Measurements from ENCODE around the gene TK1.

Gene TK1

DNA sequence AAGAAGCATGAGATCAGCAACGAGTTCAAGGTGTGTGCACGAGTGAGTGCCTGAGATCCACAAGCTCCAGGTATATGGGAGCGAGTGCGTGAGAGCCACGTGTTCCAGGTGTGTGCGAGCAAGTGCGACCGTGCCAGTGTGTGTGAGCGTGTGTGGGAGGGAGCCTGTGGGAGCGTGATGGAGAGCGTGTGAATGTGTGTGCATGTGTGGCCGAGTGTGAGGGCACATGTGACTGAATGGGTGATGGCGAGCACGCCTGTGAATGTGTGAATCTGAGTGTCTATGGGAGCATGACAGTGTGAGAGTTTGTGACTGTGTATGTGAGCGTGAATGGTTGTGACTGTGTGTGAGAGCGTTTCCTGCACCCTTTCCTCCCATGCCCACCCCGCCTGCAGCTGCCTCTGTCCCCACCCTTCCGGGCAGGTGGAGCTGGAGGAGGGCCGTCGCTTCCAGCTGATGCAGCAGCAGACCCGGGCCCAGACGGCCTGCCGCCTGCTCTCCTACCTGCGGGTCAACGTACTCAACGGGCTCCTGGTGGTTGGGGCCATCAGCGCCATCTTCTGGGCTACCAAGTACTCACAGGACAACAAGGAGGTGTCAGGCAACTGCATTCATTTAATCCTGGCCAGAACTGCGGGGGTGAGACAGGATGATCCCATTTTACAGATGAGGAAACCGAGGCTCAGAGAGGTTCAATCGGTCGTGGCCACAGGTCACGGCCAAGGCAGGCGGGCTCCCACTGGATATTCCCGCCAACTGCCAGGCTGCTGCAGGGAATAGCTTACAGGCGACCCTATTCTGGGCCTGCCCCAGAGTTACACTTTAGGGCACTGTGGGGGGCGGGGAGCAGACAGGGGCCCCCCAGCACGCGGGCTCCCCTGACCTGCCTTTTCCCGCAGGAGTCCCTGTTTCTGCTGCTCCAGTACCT, 52.6 kb downstream of the TK1 start:
- DNase-seq (ENCODE audit: low spot score) = peak; percentile 65

DNA sequence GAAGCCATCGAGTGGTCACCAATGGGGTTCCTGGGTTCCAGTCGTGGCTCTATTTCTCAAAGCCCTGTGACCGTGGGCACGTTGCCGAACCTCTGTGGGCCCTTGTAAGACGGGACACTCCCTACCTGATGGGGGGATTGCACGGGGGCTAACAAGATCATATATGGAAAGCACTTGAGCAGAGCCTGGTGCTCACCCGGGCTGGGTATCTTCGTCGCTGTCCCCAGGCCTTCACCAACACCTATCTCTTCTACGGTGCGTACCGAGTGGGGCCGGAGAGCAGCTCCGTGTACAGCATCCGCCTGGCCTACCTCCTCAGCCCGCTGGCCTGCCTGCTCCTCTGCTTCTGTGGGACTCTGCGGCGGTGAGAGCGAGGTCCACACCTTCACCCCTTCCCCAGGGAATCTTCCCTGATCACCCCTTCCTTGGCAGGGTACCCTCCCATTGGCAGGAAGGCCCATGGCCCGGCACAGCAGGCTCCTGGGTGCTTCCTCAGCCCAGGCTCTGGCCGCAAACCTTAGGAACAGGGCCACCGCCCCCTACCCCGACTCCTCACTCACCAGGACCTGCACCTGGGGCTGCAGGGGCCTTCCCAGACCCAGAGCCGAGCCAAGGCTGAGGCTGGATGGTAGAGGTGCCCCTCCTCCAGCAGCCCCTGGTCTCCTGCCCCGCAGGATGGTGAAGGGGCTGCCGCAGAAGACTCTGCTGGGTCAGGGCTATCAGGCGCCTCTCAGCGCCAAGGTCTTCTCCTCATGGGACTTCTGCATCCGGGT, 53.5 kb downstream of the TK1 start:
- no peak for DNase-seq (ENCODE audit: low spot score)

DNA sequence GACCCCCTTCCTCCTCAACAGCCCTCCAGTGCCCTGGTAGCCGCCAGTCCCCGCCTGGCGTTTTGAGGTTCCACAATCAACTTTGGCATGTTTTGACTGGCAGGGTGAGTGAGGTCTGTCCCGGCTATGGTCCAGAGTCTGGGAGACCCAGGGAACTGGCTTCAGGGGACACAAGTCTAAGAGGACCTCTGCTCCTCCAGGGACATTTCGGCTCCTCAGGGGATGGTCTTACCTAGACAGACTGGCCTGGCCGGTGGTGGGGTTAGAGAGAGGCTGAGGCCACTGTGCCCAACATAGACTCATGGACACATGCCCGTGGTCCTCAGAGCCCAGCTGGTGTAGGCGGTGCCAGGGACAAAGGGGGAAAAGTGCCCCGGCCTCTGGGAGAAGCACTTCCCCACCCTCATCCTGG, 54.1 kb downstream of the TK1 start:
- DNase-seq (ENCODE audit: low spot score) = no peak

DNA sequence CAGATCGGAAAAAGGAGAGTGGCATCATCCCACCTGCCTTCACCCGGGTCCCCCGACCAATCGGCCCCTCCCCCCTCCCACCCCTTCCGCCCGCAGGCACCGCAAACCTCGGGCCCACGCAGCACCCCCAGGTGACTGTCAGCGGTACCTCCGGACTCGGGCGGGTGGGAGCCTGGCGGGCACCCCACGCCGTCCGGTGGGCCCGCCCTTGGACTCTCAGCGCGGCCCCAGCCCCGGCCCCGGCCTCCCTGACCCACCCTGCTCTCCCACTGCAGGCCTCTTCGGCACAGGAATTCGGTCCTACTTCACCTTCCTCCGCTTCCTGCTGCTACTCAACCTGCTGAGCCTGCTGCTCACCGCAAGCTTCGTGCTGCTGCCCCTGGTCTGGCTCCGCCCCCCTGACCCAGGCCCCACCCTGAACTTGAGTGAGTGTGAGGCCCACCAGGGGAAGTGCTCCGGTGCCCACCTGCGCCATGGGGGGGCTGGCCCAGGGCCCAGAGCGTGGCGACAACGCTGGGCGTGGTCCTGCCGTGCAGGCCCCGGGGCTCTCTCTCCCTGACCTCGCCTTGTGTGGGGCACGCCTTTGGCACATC, 54.7 kb downstream of the TK1 start:
- no peak for DNase-seq (ENCODE audit: low spot score)

DNA sequence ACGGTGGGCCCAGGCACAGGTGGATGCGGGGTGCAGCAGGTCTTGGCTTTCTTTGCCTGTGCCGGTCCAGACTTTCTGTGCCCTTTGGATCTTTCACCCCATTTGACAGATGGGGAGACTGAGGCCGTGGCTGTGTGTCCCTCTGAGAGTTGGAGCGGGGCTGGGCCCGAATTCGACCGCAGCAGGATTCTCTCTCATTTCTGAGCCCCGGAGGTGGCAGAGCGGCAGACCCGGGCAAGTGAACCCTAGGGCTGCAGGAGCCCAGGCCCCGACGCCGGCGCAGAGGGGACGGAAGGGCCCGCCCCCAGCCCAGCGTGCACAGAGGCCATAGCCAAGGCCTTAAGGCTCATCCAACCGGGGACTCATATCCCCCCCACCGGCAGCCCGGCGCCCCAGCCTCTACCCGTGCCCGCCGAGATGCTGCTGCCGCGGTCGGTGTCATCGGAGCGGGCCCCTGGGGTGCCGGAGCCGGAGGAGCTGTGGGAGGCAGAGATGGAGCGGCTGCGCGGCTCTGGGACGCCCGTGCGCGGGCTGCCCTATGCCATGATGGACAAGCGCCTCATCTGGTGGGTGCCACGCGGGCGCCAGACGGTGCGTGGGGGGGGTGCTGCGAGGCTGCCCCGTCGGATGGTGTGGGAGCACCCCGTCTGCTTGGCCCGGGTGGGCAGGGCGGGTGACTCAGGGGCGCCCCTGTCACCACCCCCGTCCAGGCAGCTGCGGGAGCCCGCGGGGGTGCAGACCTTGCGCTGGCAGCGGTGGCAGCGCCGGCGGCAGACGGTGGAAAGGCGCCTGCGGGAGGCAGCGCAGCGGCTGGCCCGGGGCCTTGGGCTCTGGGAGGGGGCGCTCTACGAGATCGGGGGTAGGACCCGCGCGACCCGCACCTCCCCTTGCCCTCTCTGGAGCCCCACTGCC, 55.4 kb downstream of the TK1 start:
- DNase-seq (ENCODE audit: low spot score) = peak; percentile 56

DNA sequence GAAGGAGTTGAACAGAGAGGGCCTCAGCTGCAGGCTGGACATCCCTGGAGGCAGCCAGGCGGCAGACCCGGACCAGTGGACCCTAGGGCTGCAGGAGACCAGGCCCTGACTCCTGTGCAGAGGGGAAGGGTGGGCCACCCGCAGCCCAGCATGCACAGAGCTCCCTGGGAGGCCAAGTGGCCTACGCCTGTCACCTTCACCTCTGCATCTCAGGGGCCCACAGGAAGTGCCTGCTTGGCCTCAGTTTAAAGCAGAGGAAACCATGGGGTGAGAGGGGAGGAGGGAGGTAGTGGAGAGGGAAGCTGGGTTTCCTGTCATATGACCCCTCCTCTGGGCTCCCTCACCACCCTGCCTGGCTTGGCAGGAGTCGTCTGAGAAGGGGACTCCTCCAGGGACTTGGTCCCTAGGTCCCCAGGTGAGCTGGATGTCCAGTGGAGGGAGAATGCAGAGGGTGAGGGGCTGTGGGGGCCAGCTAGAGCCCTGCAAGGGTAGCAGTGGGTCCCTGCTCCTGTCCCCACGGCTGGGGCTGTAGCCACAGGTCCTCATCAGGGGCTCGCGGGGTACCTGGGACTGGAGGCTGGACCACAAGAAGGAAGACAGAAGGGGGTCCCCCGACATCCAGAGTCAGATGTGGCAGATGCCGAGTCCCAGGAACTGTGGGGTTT, 56.3 kb downstream of the TK1 start, which contains the start of gene TMC8:
TMC8 (plus strand) TSS at position 335 of the 665 bp plus-strand sequence. CDS start 818 bp downstream, outside the sequence.
- peak; percentile 71 for DNase-seq (ENCODE audit: low spot score)

DNA sequence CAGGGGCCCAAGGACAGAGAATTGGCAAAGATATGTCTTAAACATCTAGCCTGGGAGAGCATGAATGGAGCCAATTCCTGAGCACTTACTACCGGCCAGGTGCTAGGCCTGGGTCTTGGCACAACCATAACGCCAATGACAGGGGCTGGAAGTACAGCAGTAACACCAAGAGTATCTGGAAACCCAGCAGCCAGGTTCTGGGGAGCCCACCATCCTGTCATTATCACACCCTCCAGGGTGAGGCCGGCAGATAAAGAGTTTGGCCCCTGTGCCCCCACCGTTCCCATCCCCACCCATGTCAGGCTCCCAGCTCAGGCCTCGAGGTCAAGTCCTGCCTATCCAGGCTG, 56.8 kb downstream of the TK1 start:
- DNase-seq (ENCODE audit: low spot score) = no peak

DNA sequence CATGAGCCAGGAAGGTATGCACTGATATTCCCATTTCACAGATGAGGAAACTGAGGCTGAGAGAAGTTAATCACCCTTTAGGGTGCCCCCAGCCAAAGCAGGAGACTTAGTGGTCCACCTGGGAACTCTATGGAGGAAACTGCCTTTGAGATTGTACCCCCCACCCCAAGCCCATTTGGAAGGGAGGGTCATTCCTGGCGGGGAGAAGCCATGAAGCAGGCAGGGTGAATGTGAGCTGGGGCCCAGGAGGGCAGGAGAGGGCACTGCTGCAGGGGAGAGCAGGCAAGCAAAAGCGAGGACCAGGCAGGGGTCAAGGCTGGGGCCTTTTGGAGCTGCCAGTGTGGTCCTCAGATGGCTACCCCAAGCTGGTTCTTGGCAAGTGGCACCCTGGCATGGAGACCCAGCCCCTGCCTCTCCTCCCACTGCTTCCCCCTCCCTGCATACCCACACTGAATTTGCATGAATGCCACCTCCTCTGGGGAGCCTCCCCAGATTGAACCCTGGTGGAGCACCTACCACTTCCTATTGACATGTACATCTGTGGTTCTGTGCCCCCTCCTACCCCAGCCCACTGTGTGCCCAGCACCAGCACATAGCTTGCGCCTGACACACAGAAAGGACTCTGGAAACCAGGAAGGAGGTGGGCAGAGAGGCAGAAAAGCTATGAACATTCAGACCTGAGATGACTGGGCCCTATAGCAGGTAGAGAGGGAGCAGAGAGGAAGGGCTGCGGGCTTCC, 57.3 kb downstream of the TK1 start:
- no peak for DNase-seq (ENCODE audit: low spot score)

DNA sequence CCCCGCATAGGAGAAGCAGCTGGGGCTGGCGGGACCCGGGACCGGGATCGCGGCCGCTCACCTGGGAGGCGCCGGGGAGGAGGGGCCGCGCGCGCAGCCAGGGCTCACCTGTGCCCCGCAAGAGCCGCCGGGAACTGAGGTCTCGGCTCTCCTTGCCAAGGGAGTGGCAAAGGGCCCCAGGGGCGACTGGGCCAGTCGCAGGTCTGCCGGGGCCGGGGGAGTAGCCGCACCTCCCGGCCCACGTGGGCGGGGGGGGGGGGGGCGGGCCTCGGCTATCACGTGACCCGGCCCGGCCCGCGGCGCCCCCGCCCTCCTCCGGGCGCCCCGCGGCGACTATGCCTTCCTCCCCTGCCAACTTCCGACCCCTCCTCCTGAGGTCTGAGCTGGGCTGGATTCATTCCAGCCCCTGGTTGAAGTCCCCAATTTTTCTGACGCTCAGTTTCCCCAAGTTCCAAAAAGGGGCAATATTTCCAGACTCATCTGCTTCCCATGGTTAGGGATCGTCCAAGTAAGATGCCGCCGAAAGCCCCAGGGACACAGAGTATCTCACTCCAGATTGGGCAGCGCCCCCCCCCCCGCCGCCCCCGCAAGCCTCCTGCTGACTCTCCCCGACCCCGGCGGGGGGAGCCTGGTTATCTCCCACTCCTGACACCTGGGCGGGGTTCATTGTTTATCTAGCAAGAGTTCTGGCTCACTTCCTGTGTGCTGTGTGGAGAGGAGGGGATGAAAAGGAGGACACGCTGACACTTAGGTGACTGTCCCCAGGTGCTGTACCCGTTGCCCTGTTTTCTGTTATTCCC, 58.1 kb downstream of the TK1 start, which contains the start of gene TMC6:
TMC6 (minus strand) TSS at position 205 of the 800 bp plus-strand sequence. CDS start 1,923 bp downstream, outside the sequence.
- peak; percentile 62 for DNase-seq (ENCODE audit: low spot score)

DNA sequence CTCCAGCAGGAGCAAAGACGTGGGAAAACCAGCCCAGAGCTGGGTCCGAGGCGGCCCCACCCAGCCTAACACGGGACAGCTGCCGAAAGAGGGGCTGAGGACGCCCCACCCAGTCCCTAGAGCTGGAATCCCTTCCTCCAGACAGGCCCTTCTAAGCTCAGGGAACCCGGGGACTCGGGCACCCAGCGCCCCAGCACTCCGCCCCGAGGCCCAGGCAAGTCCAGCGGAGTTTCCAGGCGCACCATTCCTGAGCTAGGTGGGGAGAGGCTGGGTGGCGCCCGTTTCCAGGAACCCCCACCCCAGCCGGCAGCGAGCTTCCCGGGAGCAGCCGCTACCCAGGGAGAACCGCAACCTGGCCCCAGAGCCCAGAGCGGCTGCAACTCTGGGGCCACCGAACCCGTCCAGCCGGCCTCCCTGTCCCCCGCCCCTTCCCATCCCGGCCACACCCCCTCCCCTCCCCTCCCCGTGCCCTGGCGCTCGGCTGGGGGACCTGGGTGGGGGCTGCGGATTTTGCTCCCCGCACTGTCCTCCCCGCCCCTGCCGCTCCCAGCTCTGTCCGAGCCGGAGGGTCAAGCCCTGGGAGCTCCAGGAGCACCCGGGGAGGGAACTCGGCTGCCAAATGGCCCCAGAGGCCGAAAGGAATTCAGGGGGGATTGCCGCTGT, 58.8 kb downstream of the TK1 start:
- DNase-seq (ENCODE audit: low spot score) = no peak

DNA sequence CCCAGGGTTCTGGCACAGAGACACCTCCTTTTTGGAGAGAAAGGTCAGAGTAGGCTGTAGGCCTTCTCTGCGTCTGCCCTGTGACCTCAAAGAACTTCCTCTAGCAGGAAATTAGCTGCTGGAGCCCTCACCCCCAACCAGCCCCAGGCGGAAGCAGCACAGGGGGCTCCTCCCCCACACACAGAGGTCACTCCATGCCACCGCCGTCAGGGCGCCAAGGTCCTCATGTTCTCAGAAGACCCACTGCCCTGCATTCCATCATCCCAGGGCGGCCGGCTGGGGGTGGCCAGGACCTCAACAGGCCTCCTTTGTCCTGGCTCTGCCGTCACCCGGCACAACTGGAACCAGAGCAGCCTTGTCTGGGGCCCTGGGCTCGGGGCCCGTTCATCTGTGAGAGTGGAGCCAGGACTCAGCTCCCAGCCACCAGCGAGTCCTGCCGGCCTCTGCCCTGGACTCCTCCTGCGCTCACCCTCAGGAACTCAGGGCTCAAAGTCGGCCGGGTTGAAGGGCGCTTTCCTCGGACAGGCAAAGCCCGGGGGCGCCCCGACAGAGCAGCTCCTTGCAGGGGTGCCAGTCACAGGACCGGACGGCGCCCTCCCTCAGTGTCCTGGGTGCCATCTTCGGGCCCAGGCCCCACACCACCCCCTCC, 59.5 kb downstream of the TK1 start:
- peak; percentile 92 for DNase-seq (ENCODE audit: low spot score)

DNA sequence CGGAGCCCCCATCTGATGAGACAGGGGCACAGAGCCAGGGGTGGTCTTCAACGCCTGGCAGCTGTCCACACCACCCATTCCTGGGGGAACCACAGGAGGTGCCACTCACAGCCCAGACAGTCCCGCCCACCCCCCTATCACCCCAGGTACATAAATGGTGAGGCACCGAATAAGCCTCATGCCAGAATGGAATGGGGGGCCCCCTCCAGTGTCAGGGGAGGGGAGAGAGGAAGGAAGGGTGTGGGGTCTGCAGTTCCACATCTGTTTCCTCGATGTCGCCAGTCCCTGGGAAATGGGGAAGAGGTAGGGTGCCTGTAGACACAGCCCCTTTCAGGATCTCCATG, 60.0 kb downstream of the TK1 start:
- DNase-seq (ENCODE audit: low spot score) = no peak

DNA sequence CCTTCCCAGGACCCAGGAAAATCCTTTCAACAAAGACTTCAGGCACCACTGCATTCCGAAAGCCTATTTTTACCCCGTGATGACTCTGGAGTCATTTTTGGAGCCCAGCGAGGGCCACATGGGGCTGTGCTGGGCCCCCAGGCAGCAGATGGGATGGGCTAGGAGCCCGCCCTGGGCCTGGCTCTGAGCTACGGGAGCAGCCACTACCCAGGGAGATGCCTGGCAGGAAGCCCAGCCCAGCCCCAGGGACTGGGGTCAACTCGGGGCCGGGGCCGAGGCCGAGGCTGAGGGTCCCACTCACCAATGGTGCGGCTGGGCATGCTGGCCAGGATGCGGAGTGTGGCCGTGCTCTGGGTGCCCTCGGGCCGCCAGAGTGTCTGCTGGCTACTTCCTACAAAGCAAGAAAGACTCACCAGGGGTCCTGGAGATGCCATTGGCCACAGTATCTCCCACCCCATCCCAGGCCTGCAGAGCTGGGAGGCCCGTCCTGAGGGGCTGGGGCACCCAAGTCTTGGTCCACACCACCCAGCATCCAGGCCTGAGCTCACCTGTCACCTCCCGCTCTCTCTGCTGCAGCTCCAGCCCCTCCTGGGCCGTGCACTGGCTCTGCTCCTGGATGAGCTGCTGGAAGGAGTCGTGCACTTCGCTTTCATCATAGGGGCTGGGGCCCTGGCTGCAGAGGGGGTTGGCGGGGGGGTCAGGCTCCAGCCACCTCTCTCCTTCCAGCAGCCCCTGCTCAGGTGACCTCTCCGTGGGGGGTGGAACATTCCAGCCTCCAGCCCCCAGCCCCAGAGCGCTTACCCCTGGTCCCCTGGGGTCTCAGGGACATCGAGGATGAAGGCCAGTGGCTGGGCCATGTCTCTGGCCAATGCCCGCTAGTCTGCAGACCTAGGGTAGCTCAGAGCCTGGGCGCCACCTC, 60.6 kb downstream of the TK1 start:
- no peak for DNase-seq (ENCODE audit: low spot score)

DNA sequence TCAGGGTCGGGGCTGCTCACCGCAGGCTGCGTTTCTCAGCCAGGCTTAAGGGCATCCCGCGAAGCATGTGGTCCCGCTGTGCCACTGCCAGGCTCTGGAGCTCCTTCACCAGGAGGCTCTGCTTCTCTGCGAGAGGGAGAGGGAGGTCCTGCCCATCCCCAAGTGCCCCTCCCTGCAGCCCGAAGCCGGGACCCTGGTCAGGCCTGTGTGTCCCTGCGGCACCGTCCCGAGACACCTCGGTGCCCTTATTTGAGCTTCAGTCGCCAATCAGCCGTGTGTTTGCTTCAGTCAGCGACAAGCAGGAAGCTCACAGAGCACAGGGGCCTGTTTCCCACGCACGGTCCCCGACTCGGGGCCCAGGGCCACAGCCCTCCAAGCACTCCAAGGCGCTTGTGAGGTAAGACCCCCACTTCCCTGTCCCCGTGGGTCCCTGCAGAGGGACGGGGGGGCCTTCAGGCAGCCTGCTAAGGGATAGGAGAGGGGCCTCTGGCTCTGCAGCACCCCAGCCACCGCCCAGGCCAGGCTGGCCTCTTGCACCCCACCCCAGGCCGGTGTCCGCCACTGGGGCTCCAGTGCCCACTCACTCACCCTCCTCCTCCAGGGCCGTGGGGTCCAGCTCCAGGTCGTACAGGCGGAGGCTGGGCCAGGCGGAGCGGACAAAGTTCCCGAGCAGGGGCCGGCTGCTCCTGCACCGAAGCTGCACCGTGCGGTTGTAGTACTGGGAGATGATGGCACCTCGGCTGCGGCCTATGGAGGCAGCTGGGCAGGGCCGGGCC, 61.5 kb downstream of the TK1 start:
- no peak for DNase-seq (ENCODE audit: low spot score)

DNA sequence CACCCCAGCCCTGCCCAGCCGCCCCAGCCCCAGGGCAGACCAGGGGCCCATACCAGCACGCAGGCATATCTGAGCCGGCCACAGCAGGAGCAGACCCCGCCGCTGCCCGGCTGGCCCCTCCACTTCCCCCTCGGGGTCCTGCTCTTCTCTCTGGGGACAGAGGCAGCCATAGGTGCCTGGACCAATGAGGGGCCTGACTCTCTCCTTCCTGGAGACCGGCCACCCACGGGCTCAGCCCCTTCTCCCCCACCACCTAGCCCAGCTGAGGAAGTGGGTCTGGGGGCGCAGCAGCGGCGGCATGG, 62.1 kb downstream of the TK1 start:
- DNase-seq (ENCODE audit: low spot score) = no peak

Measured in Ammon's horn (tissue), 1 donor.